Uterus (tissue), 4 donors: Measurements from ENCODE around the gene OR7A17. TPM values are rescaled to one million over a fixed set of nuclear protein-coding genes. Genes with fewer than 3 reads are reported as not detected.

ENCODE experiments used
- DNase-seq, 2 donors: peaks; one replicate each; pipeline ENCODE4 v3.0.0-alpha.2; 2019 to 2020
- H3K27ac ChIP-seq, 2 donors: fragments of 200-600 bp; sonication (generic); 1 replicate in 1 of 2; 2 replicates in 1 of 2; pipeline ENCODE4 v1.5.1; 2016 to 2018
- H3K27me3 ChIP-seq, 2 donors: fragments of 200-600 bp; sonication (generic); one replicate each; pipeline ENCODE4 v1.5.1; 2018 to 2019; ENCODE audit warnings: control low read depth in 1 of 2
- H3K36me3 ChIP-seq, 2 donors: fragments of 200-600 bp; sonication (generic); one replicate each; pipeline ENCODE4 v1.5.1; 2019; ENCODE audit warnings: control low read depth in 1 of 2
- H3K4me1 ChIP-seq, 2 donors: fragments of 200-600 bp; sonication (generic); one replicate each; pipeline ENCODE4 v1.5.1; 2018 to 2019; ENCODE audit warnings: control low read depth in 1 of 2
- H3K4me3 ChIP-seq, 2 donors: fragments of 200-600 bp; sonication (generic); 1 replicate in 1 of 2; 2 replicates in 1 of 2; pipeline ENCODE4 v1.5.1; 2018 to 2019; ENCODE audit warnings: mild to moderate bottlenecking in 1 of 2
- H3K9me3 ChIP-seq, 2 donors: fragments of 200-600 bp; sonication (generic); one replicate each; pipeline ENCODE4 v1.5.1; 2019; ENCODE audit warnings: control low read depth in 1 of 2
- POLR2A ChIP-seq, 2 donors: fragments of 450-650 bp; IDR thresholded peaks; one replicate each; pipeline ENCODE4 v1.6.1; 2016; ENCODE audit warnings: antibody characterized with exemption in 2 of 2, mild to moderate bottlenecking in 1 of 2, moderate library complexity in 1 of 2
- intact Hi-C: fragments of 100-400 bp; cut with DNase I; formaldehyde crosslinking; loops from one replicate; pipeline ENCODE4 v1.15.1; 2023; ENCODE audit warnings: low total_unique reads
- total RNA-seq, 4 donors: library from RNA; depleted of rRNA in 3 of 4; stranded (reverse); fragments of >200 nt in 3 of 4; gene quantifications; one replicate each; pipeline versions ENCODE4 v1.1.0 to v1.2.4, GENCODE V29; 2014 to 2023
- TF ChIP-seq, protein P1 (sequence below), 4 experiments: fragments of 200-600 bp in 2 of 4; fragments of 450-650 bp in 2 of 4; sonication (generic) in 2 of 4; IDR thresholded peaks; one replicate each; pipeline ENCODE4 v1.5.1; 2016 to 2019; ENCODE audit warnings: antibody characterized with exemption in 4 of 4, mild to moderate bottlenecking in 2 of 4, moderate library complexity in 1 of 4
- donor health status: DM: yes; HTN: yes; CAD: no.

The OR7A17 gene
- total RNA-seq, 4 donors from 2014 or later = not detected

DNA sequence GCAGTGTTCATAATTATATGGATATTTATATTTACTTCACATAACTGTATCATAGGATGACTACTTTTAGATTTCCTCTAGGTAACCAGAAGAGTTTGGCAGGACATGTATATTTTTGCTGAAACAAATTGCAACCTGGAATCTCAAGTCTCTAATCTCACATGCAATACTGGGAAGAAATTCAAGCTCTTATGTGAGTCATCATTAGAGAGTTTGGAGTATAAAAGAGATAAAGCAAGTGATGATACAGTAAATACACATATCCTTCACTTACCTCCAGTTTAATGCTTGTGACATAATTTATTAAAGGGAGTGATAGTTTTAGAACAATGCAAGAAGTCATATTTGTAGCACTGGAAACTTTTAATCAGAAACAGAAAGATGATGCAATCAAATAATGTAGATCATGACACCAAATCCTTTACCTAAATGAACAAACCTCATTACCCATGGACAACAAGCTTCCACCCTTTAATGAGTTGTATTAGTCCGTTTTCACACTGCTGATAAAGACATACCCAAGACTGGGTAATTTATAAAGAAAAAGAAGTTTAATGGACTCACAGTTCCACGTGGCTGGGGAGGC, 15.8 kb upstream of the OR7A17 start:
- no peaks in the 10 kb centered on the region for H3K27me3 ChIP-seq
- H3K9me3 ChIP-seq = no peaks in the 10 kb centered on the region
- intact Hi-C loops = no loop called here
- H3K4me1 ChIP-seq = no peaks in the 10 kb centered on the region
- TF ChIP-seq, protein P1, sequence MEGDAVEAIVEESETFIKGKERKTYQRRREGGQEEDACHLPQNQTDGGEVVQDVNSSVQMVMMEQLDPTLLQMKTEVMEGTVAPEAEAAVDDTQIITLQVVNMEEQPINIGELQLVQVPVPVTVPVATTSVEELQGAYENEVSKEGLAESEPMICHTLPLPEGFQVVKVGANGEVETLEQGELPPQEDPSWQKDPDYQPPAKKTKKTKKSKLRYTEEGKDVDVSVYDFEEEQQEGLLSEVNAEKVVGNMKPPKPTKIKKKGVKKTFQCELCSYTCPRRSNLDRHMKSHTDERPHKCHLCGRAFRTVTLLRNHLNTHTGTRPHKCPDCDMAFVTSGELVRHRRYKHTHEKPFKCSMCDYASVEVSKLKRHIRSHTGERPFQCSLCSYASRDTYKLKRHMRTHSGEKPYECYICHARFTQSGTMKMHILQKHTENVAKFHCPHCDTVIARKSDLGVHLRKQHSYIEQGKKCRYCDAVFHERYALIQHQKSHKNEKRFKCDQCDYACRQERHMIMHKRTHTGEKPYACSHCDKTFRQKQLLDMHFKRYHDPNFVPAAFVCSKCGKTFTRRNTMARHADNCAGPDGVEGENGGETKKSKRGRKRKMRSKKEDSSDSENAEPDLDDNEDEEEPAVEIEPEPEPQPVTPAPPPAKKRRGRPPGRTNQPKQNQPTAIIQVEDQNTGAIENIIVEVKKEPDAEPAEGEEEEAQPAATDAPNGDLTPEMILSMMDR (IDR thresholded peaks at IDR 0.05) = no peak
- no peak for TF ChIP-seq POLR2A (IDR thresholded peaks at IDR 0.05)
- no peak overlapping the region for H3K27ac ChIP-seq
- no peak for DNase-seq
- no peaks in the 10 kb centered on the region for H3K36me3 ChIP-seq
- H3K4me3 ChIP-seq = no peak overlapping the region

DNA sequence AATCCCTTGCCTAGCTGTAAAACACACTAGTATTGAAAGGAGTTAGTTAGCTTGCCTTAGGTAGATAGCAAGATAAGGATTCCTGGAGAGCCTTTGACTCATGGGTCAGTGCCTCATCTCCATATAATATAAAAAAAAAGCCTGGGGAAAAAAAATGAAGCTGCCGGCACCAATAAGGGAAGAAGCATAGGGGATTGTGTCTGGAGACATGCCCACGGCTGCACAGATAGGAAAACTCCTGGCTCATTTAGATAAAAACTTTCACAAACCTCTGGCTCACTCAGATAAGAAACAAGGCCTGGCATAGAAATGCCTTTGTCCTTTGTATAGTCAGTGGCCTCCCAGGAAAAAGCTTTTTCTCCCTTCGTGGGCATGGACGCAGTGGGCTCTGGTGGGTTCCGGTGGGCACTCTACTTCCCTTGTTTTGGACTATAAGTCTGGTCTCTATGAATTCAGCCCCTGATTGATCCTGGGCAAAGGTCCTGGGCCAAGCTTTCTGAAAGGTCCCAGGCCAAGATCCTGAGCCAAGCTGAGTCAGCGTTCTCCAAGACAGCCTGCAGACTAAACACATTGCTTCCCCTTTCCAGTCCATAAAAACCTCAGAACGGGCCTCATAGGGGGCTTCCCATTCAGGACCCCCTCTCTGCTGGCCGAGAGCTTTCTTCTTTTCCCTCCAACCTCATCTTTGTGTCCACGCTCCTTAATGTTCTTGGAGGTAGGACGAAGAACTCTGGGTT, 4.9 kb upstream of the OR7A17 start:
- H3K36me3 ChIP-seq = no peaks in the 10 kb centered on the region
- TF ChIP-seq, protein P1 (IDR thresholded peaks at IDR 0.05) = no peak
- no peak for TF ChIP-seq POLR2A (IDR thresholded peaks at IDR 0.05)
- no peaks in the 10 kb centered on the region for H3K4me1 ChIP-seq
- no peaks in the 10 kb centered on the region for H3K27me3 ChIP-seq
- no peak overlapping the region for H3K4me3 ChIP-seq
- H3K27ac ChIP-seq = no peak overlapping the region
- no peak for DNase-seq
- intact Hi-C loops = no loop called here
- no peaks in the 10 kb centered on the region for H3K9me3 ChIP-seq

DNA sequence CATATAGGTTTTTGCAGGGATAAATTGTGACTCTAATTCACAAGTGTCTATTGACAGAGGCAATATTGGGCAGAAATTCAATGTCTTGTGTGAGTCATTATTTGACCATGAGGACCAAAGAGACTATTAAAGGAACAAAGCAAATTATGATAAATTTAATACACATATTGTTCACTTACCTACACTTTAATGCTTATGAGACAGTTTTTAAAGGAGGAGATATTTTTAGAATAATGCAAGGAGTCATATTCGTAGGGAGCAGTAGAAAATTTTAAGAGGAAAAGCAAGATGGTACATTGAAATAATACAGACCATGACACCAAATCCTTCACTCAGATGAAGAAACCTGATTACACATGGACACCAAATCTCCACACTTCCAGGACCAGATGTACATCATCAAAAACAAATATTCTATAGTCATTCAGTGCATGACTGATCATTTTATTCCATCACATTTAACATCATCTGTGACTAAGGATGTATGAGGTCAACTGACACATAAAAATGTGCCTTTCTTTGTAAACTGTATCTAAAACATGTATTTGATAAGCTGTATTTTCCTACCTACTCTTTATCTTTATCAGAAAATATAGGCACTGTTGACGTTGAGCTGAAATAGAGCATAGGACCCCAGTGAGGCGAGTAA, 4.2 kb upstream of the OR7A17 start:
- Histone ChIP-seq H3K4me3 (no peak overlapping the region), H3K36me3 (no peaks in the 10 kb centered on the region), H3K9me3 (no peaks in the 10 kb centered on the region), H3K27ac (no peak overlapping the region), H3K27me3 (no peaks in the 10 kb centered on the region), H3K4me1 (no peaks in the 10 kb centered on the region)
- intact Hi-C loops = no loop called here
- TF ChIP-seq, protein P1 (IDR thresholded peaks at IDR 0.05) = no peak
- no peak for TF ChIP-seq POLR2A (IDR thresholded peaks at IDR 0.05)
- no peak for DNase-seq

DNA sequence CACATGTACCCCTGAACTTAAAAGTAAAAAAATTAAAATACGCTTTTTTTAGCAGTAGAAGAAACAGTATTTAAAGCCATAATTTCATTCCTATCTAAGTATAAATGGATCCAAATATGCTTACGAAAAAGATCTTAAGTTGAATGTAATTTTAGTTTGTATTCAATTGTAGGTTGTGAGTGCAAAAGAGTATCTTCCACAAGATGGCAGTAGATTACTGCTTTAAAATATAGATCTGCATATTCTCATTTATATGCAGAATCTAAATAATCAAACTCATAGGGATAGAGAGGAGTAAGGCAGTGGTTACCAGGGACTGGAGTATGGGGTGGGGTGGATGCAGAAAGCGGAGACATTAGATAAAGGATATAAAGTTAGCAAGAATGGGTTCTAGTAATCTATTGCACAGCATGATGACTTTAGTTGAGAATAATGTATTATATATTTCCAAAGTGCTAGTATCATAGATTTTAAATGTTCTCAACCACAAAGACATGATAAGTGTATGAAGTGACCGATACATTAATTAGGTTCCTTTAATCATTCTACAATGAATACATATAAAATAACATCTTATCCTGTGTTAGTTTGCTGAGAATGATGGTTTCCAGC, 14.2 kb downstream of the OR7A17 start:
- intact Hi-C loops = no loop called here

More for the DNA sequence above, 14.2 kb downstream of the OR7A17 start:
- no peaks in the 10 kb centered on the region for H3K27me3 ChIP-seq
- peaks cover 0 to 3% of the 10 kb centered on the region in 2 donors for H3K9me3 ChIP-seq
- no peak overlapping the region for H3K4me3 ChIP-seq
- H3K27ac ChIP-seq = no peak overlapping the region
- H3K4me1 ChIP-seq = no peaks in the 10 kb centered on the region
- DNase-seq = no peak
- no peaks in the 10 kb centered on the region for H3K36me3 ChIP-seq
- TF ChIP-seq, protein P1 (IDR thresholded peaks at IDR 0.05) = no peak
- no peak for TF ChIP-seq POLR2A (IDR thresholded peaks at IDR 0.05)
